SU-DHL-6 (cell line): ENCODE data around the gene EXOC8.

Source experiments
- H2AFZ ChIP-seq: fragments of 200-600 bp; sonication (generic); 2 replicates; pipeline ENCODE4 v1.6.1; 2014; ENCODE audit warnings: low read depth, mild to moderate bottlenecking, moderate library complexity, mixed read lengths, antibody characterized with exemption, low read length; ENCODE audit not compliant: severe bottlenecking
- H3F3A ChIP-seq: fragments of 200-600 bp; shearing (Covaris generic); 2 replicates; pipeline ENCODE4 v1.6.0; 2016; ENCODE audit warnings: antibody characterized with exemption, mild to moderate bottlenecking; ENCODE audit not compliant: insufficient read depth
- H3K27ac ChIP-seq: fragments of 200-600 bp; sonication (generic); 2 replicates; pipeline ENCODE4 v1.5.1; 2016; ENCODE audit warnings: low read depth, mild to moderate bottlenecking, low read length, moderate library complexity, mixed read lengths
- H3K27me3 ChIP-seq: fragments of 200-600 bp; sonication (generic), shearing (Covaris generic); 2 replicates; pipeline ENCODE4 v1.6.0; 2014; ENCODE audit warnings: mild to moderate bottlenecking, low read length
- H3K36me3 ChIP-seq: fragments of 200-600 bp; sonication (generic); 2 replicates; pipeline ENCODE4 v1.6.1; 2014; ENCODE audit warnings: mild to moderate bottlenecking, low read length, mixed read lengths
- H3K4me2 ChIP-seq: fragments of 300-600, 200-600 bp; shearing (Covaris generic), sonication (generic); 2 replicates; pipeline ENCODE4 v1.6.0; 2014; ENCODE audit warnings: low read length, low read depth, mild to moderate bottlenecking; ENCODE audit not compliant: poor library complexity, severe bottlenecking
- H3K4me3 ChIP-seq: fragments of 200-600 bp; sonication (generic); 2 replicates; pipeline ENCODE4 v1.5.1; 2014; ENCODE audit warnings: antibody characterized with exemption, low read length, mild to moderate bottlenecking, mixed read lengths; ENCODE audit not compliant: insufficient read depth, poor library complexity, severe bottlenecking
- H3K79me2 ChIP-seq: fragments of 200-600 bp; sonication (generic); 2 replicates; pipeline ENCODE4 v1.6.1; 2014; ENCODE audit warnings: mild to moderate bottlenecking, low read length, moderate library complexity; ENCODE audit not compliant: insufficient read depth
- H3K9ac ChIP-seq: fragments of 200-600 bp; sonication (generic); 2 replicates; pipeline ENCODE4 v1.7.0; 2014; ENCODE audit warnings: mild to moderate bottlenecking, low read length
- H3K9me2 ChIP-seq: fragments of 200-600 bp; sonication (generic); replicated peaks from 2 replicates; pipeline ENCODE4 v1.6.1; 2014; ENCODE audit warnings: low read length; ENCODE audit not compliant: insufficient read depth
- H3K9me3 ChIP-seq: fragments of 200-600 bp; sonication (generic); 2 replicates; pipeline ENCODE4 v1.6.1; 2014; ENCODE audit warnings: low read length, mixed read lengths; ENCODE audit not compliant: insufficient read depth
- H4K20me1 ChIP-seq: fragments of 200-600 bp; sonication (generic); 2 replicates; pipeline ENCODE4 v1.6.1; 2014; ENCODE audit warnings: low read depth, mild to moderate bottlenecking, antibody characterized with exemption, low read length, moderate library complexity, mixed read lengths
- CTCF ChIP-seq: fragments of 200-600 bp; sonication (generic); IDR thresholded peaks from one replicate; pipeline ENCODE4 v1.5.1; 2017; ENCODE audit warnings: antibody characterized with exemption, mild to moderate bottlenecking, low read length, moderate library complexity; ENCODE audit not compliant: insufficient read depth, poor library complexity, severe bottlenecking
- EZH2phosphoT487 ChIP-seq: fragments of 200-600 bp; sonication (generic), shearing (Covaris generic); conservative IDR thresholded peaks from 2 replicates; pipeline ENCODE4 v1.6.1; 2018; ENCODE audit warnings: mild to moderate bottlenecking, antibody characterized with exemption, low read length, moderate library complexity, mixed read lengths

Gene EXOC8

GRCh38 chr1:231301990-231302389 is 35.7 kb downstream of the EXOC8 start:
- no peak overlapping the region for H3K4me3 ChIP-seq
- H3K27ac ChIP-seq: no peak overlapping the region
- TF ChIP-seq CTCF: no peak
- no peaks in the 10 kb centered on the region for H3K36me3 ChIP-seq
- H3K4me2 ChIP-seq: no peak overlapping the region
- H3K79me2 ChIP-seq: no peaks in the 10 kb centered on the region
- H3K9ac ChIP-seq: no peak overlapping the region
- no peaks in the 10 kb centered on the region for H4K20me1 ChIP-seq
- H2AFZ ChIP-seq: no peak overlapping the region
- no peaks in the 10 kb centered on the region for H3F3A ChIP-seq
- no peaks in the 10 kb centered on the region for H3K9me3 ChIP-seq
- H3K27me3 ChIP-seq: no peaks in the 10 kb centered on the region
- no peaks in the 10 kb centered on the region for H3K9me2 ChIP-seq

- no peak overlapping the region for H2AFZ ChIP-seq
- TF ChIP-seq EZH2phosphoT487: no peak
- TF ChIP-seq CTCF: no peak
- no peaks in the 10 kb centered on the region for H3K9me2 ChIP-seq
- H4K20me1 ChIP-seq: no peaks in the 10 kb centered on the region
- H3K79me2 ChIP-seq: no peaks in the 10 kb centered on the region
- H3F3A ChIP-seq: no peaks in the 10 kb centered on the region
- no peak overlapping the region for H3K27ac ChIP-seq
- no peaks in the 10 kb centered on the region for H3K9me3 ChIP-seq
- H3K4me3 ChIP-seq: no peak overlapping the region
- no peak overlapping the region for H3K4me2 ChIP-seq
- no peak overlapping the region for H3K9ac ChIP-seq
- no peaks in the 10 kb centered on the region for H3K36me3 ChIP-seq
- H3K27me3 ChIP-seq: no peaks in the 10 kb centered on the region
Measured at GRCh38 chr1:231295938-231296337, 41.7 kb downstream of the EXOC8 start.

- TF ChIP-seq EZH2phosphoT487: no peak
- no peak for TF ChIP-seq CTCF
- H3K27me3 ChIP-seq: no peaks in the 10 kb centered on the region
- H4K20me1 ChIP-seq: no peaks in the 10 kb centered on the region
Measured at GRCh38 chr1:231286603-231287002, 51.0 kb downstream of the EXOC8 start.

GRCh38 chr1:231284441-231284840 is 53.2 kb downstream of the EXOC8 start:
- Histone ChIP-seq H4K20me1 (no peaks in the 10 kb centered on the region), H3K79me2 (no peaks in the 10 kb centered on the region), H2AFZ (no peak overlapping the region), H3F3A (no peaks in the 10 kb centered on the region), H3K4me3 (no peak overlapping the region), H3K9me3 (no peaks in the 10 kb centered on the region), H3K27ac (no peak overlapping the region), H3K9ac (no peak overlapping the region), H3K4me2 (no peak overlapping the region), H3K36me3 (no peaks in the 10 kb centered on the region), H3K27me3 (no peaks in the 10 kb centered on the region), H3K9me2 (no peaks in the 10 kb centered on the region)
- TF ChIP-seq EZH2phosphoT487: no peak

More at GRCh38 chr1:231286603-231287002, 51.0 kb downstream of the EXOC8 start:
- H3K9me2 ChIP-seq: no peaks in the 10 kb centered on the region
- H3K27ac ChIP-seq: no peak overlapping the region
- no peak overlapping the region for H3K4me2 ChIP-seq
- no peaks in the 10 kb centered on the region for H3K36me3 ChIP-seq
- no peak overlapping the region for H3K4me3 ChIP-seq
- no peak overlapping the region for H2AFZ ChIP-seq
- no peaks in the 10 kb centered on the region for H3K9me3 ChIP-seq
- H3K79me2 ChIP-seq: no peaks in the 10 kb centered on the region
- no peaks in the 10 kb centered on the region for H3F3A ChIP-seq
- no peak overlapping the region for H3K9ac ChIP-seq
